GM23338 (cell line): Measurements from ENCODE around the gene OTUD7B. TPM values are rescaled to one million over a fixed set of nuclear protein-coding genes. Genes with fewer than 3 reads are reported as not detected.

ENCODE experiments used
- ATAC-seq: fragments of 200-7000 bp; cut with Tn5 transposase; 3 replicates; pipeline ENCODE4 v1.9.1; 2020
- DNase-seq: peaks from one replicate; pipeline ENCODE4 v3.0.0-alpha.2; 2015; ENCODE audit warnings: low spot score
- H2AFZ ChIP-seq: fragments of 200-600 bp; sonication (generic); 2 replicates; pipeline ENCODE4 v1.8.0; 2016; ENCODE audit warnings: antibody characterized with exemption, mild to moderate bottlenecking, moderate library complexity
- H3F3A ChIP-seq: fragments of 200-600 bp; sonication (generic); replicated peaks from 2 replicates; pipeline ENCODE4 v1.8.0; 2017; ENCODE audit warnings: antibody characterized with exemption, mixed run types, low read depth
- H3K27ac ChIP-seq: fragments of 200-600 bp; sonication (generic); 2 replicates; pipeline ENCODE4 v1.6.1; 2016; ENCODE audit warnings: low read depth
- H3K27me3 ChIP-seq: fragments of 200-600 bp; sonication (generic); 2 replicates; pipeline ENCODE4 v1.8.0; 2016; ENCODE audit warnings: mild to moderate bottlenecking, mixed run types, moderate library complexity; ENCODE audit not compliant: insufficient read depth
- H3K36me3 ChIP-seq: fragments of 200-600 bp; sonication (generic); 2 replicates; pipeline ENCODE4 v1.8.0; 2016; ENCODE audit warnings: mild to moderate bottlenecking; ENCODE audit not compliant: insufficient read depth
- H3K4me1 ChIP-seq: fragments of 200-600 bp; sonication (generic); 2 replicates; pipeline ENCODE4 v1.8.0; 2016; ENCODE audit warnings: mild to moderate bottlenecking, moderate library complexity; ENCODE audit not compliant: insufficient read depth
- H3K4me2 ChIP-seq: fragments of 200-600 bp; sonication (generic); 2 replicates; pipeline ENCODE4 v1.7.1; 2017; ENCODE audit warnings: mixed run types
- H3K4me3 ChIP-seq: fragments of 200-600 bp; sonication (generic); 2 replicates; pipeline ENCODE4 v1.6.1; 2016; ENCODE audit warnings: mixed run types
- H3K79me2 ChIP-seq: fragments of 200-600 bp; sonication (generic); replicated peaks from 2 replicates; pipeline ENCODE4 v1.8.0; 2017; ENCODE audit warnings: mild to moderate bottlenecking; ENCODE audit not compliant: insufficient read depth
- H3K9me2 ChIP-seq: fragments of 200-600 bp; sonication (generic); 2 replicates; pipeline ENCODE4 v1.8.0; 2017; ENCODE audit not compliant: insufficient read depth
- H4K20me1 ChIP-seq: fragments of 200-600 bp; sonication (generic); replicated peaks from 2 replicates; pipeline ENCODE4 v1.8.0; 2017; ENCODE audit warnings: mild to moderate bottlenecking; ENCODE audit not compliant: insufficient read depth
- H3K27ac Mint-ChIP-seq: 2 replicates; pipeline ENCODE4 v1.8.0; 2020; ENCODE audit warnings: inconsistent platforms, mild to moderate bottlenecking, moderate library complexity, mixed read lengths
- H3K27me3 Mint-ChIP-seq: 3 replicates; pipeline ENCODE4 v1.8.0; 2022; ENCODE audit warnings: low read depth, mild to moderate bottlenecking, moderate library complexity, mixed read lengths, inconsistent platforms; ENCODE audit not compliant: insufficient read depth, poor library complexity
- H3K36me3 Mint-ChIP-seq: 3 replicates; pipeline ENCODE4 v1.8.0; 2021; ENCODE audit warnings: low read depth, mild to moderate bottlenecking, inconsistent platforms, moderate library complexity, mixed read lengths
- H3K4me1 Mint-ChIP-seq: 3 replicates; pipeline ENCODE4 v1.8.0; 2020; ENCODE audit warnings: mild to moderate bottlenecking, inconsistent platforms, mixed read lengths
- H3K4me3 Mint-ChIP-seq: 3 replicates; pipeline ENCODE4 v1.8.0; 2021; ENCODE audit warnings: moderate library complexity, mild to moderate bottlenecking, inconsistent platforms, mixed read lengths
- H3K9me3 Mint-ChIP-seq: 3 replicates; pipeline ENCODE4 v1.8.0; 2020; ENCODE audit warnings: moderate library complexity, mild to moderate bottlenecking, inconsistent platforms, mixed read lengths
- CREB1 ChIP-seq: fragments of 250-450 bp; sonication (Bioruptor Pico); IDR thresholded peaks from 2 replicates; pipeline ENCODE4 v1.5.0; 2020; ENCODE audit warnings: low read depth, mild to moderate bottlenecking, moderate library complexity
- EZH2 ChIP-seq: fragments of 200-600 bp; sonication (generic); IDR thresholded peaks from one replicate; pipeline ENCODE4 v1.8.0; 2017; ENCODE audit warnings: antibody characterized with exemption, mild to moderate bottlenecking, low read depth; ENCODE audit not compliant: unreplicated experiment
- EZH2phosphoT487 ChIP-seq: fragments of 200-600 bp; sonication (generic); IDR thresholded peaks from one replicate; pipeline ENCODE4 v1.8.1; 2018; ENCODE audit warnings: antibody characterized with exemption; ENCODE audit not compliant: unreplicated experiment
- JUNB ChIP-seq: IDR thresholded peaks from one replicate; pipeline ENCODE4 v1.6.1; 2016; ENCODE audit warnings: antibody characterized with exemption; ENCODE audit not compliant: unreplicated experiment
- NANOG ChIP-seq: IDR thresholded peaks from 2 replicates; pipeline ENCODE4 v1.6.1; 2016; ENCODE audit warnings: antibody characterized with exemption, borderline replicate concordance
- POLR2AphosphoS5 ChIP-seq: IDR thresholded peaks from 2 replicates; pipeline ENCODE4 v1.6.1; 2016; ENCODE audit warnings: antibody characterized with exemption, low read depth
- STAT1 ChIP-seq: IDR thresholded peaks from one replicate; pipeline ENCODE4 v1.6.1; 2016; ENCODE audit warnings: antibody characterized with exemption; ENCODE audit not compliant: unreplicated experiment
- ZNF114 ChIP-seq: fragments of 250-450 bp; sonication (Bioruptor Pico); IDR thresholded peaks from 2 replicates; pipeline ENCODE4 v1.5.0; 2020; ENCODE audit warnings: mild to moderate bottlenecking, moderate library complexity
- ZNF331 ChIP-seq: fragments of 250-450 bp; sonication (Bioruptor Pico); IDR thresholded peaks from 2 replicates; pipeline ENCODE4 v1.5.0; 2020; ENCODE audit warnings: low read depth, mild to moderate bottlenecking, moderate library complexity
- ZNF462 ChIP-seq: fragments of 250-450 bp; sonication (Bioruptor Pico); IDR thresholded peaks from 2 replicates; pipeline ENCODE4 v1.5.0; 2020; ENCODE audit warnings: mild to moderate bottlenecking, moderate library complexity
- polyA plus RNA-seq: library from polyadenylated mRNA; unstranded; fragments of >200 nt; fragmentation: Nextera tagmentation; extraction: Ambion mirVana; gene quantifications from 2 replicates; pipeline ENCODE4 v1.2.1, GENCODE V29; 2016
- total RNA-seq: library from RNA; depleted of rRNA; stranded (reverse); fragments of >200 nt; shearing (Covaris generic); gene quantifications from 2 replicates; pipeline ENCODE4 v1.2.3, GENCODE V29; 2014
- TF ChIP-seq, protein P1 (sequence below), 2 experiments: fragments of 200-600 bp in 1 of 2; sonication (generic) in 1 of 2; conservative IDR thresholded peaks; 2 replicates each; pipeline versions ENCODE4 v1.5.1 to v1.6.1; 2016 to 2017; ENCODE audit warnings: antibody characterized with exemption in 2 of 2, low read depth in 2 of 2, mild to moderate bottlenecking in 2 of 2, moderate library complexity in 1 of 2
- TF ChIP-seq, protein P2 (sequence below): IDR thresholded peaks from 2 replicates; pipeline ENCODE4 v1.6.1; 2016; ENCODE audit warnings: antibody characterized with exemption
- TF ChIP-seq, protein P3 (sequence below): IDR thresholded peaks from one replicate; pipeline ENCODE4 v1.6.1; 2018; ENCODE audit warnings: antibody characterized with exemption; ENCODE audit not compliant: unreplicated experiment

OTUD7B gene
- total and polyA plus RNA-seq, 2 experiments from 2014 or later = 3.7 to 9.9 TPM

- H3K9me3 Mint-ChIP-seq = no peaks in the 10 kb centered on the region
- H3K27ac Mint-ChIP-seq = peak overlapping the region; percentile 96
- peaks cover 6% of the 10 kb centered on the region for H3K27me3 Mint-ChIP-seq
- no peak for TF ChIP-seq POLR2AphosphoS5
- TF ChIP-seq, protein P1, sequence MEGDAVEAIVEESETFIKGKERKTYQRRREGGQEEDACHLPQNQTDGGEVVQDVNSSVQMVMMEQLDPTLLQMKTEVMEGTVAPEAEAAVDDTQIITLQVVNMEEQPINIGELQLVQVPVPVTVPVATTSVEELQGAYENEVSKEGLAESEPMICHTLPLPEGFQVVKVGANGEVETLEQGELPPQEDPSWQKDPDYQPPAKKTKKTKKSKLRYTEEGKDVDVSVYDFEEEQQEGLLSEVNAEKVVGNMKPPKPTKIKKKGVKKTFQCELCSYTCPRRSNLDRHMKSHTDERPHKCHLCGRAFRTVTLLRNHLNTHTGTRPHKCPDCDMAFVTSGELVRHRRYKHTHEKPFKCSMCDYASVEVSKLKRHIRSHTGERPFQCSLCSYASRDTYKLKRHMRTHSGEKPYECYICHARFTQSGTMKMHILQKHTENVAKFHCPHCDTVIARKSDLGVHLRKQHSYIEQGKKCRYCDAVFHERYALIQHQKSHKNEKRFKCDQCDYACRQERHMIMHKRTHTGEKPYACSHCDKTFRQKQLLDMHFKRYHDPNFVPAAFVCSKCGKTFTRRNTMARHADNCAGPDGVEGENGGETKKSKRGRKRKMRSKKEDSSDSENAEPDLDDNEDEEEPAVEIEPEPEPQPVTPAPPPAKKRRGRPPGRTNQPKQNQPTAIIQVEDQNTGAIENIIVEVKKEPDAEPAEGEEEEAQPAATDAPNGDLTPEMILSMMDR (conservative IDR thresholded peaks at IDR 0.05; ENCODE audit: low read depth in 2 of 2) = no peak
- no peak for TF ChIP-seq JUNB
- TF ChIP-seq, protein P2, sequence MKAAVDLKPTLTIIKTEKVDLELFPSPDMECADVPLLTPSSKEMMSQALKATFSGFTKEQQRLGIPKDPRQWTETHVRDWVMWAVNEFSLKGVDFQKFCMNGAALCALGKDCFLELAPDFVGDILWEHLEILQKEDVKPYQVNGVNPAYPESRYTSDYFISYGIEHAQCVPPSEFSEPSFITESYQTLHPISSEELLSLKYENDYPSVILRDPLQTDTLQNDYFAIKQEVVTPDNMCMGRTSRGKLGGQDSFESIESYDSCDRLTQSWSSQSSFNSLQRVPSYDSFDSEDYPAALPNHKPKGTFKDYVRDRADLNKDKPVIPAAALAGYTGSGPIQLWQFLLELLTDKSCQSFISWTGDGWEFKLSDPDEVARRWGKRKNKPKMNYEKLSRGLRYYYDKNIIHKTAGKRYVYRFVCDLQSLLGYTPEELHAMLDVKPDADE = no peak
- no peak for TF ChIP-seq EZH2
- TF ChIP-seq CREB1 (CRISPR knock-in tag) = no peak
- TF ChIP-seq ZNF462 (CRISPR knock-in tag) = no peak
- TF ChIP-seq, protein P3, sequence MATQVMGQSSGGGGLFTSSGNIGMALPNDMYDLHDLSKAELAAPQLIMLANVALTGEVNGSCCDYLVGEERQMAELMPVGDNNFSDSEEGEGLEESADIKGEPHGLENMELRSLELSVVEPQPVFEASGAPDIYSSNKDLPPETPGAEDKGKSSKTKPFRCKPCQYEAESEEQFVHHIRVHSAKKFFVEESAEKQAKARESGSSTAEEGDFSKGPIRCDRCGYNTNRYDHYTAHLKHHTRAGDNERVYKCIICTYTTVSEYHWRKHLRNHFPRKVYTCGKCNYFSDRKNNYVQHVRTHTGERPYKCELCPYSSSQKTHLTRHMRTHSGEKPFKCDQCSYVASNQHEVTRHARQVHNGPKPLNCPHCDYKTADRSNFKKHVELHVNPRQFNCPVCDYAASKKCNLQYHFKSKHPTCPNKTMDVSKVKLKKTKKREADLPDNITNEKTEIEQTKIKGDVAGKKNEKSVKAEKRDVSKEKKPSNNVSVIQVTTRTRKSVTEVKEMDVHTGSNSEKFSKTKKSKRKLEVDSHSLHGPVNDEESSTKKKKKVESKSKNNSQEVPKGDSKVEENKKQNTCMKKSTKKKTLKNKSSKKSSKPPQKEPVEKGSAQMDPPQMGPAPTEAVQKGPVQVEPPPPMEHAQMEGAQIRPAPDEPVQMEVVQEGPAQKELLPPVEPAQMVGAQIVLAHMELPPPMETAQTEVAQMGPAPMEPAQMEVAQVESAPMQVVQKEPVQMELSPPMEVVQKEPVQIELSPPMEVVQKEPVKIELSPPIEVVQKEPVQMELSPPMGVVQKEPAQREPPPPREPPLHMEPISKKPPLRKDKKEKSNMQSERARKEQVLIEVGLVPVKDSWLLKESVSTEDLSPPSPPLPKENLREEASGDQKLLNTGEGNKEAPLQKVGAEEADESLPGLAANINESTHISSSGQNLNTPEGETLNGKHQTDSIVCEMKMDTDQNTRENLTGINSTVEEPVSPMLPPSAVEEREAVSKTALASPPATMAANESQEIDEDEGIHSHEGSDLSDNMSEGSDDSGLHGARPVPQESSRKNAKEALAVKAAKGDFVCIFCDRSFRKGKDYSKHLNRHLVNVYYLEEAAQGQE = no peak
- TF ChIP-seq NANOG = no peak
- no peak for TF ChIP-seq ZNF114 (CRISPR knock-in tag)
- no peak for TF ChIP-seq EZH2phosphoT487
- TF ChIP-seq STAT1 = no peak
- no peak for TF ChIP-seq ZNF331
- DNase-seq (peak; percentile 66), ATAC-seq (peak; percentile 71)
- peak overlapping the region; percentile 82 for H3K4me2 ChIP-seq
- peaks cover 40% of the 10 kb centered on the region for H3K79me2 ChIP-seq
- H3K9me2 ChIP-seq = no peaks in the 10 kb centered on the region
- H3K4me1 ChIP-seq = peaks cover 22% of the 10 kb centered on the region
- H3K4me3 ChIP-seq = peak overlapping the region; percentile 97
- peak overlapping the region; percentile 64 for H2AFZ ChIP-seq
- peaks cover 3% of the 10 kb centered on the region; the same call in 1 of the 3 replicates for H3K36me3 Mint-ChIP-seq
- peaks cover 3% of the 10 kb centered on the region; the same call in 1 of the 2 replicates for H3F3A ChIP-seq
- H4K20me1 ChIP-seq = peaks cover 26% of the 10 kb centered on the region
- H3K36me3 ChIP-seq = no peaks in the 10 kb centered on the region
- H3K4me3 Mint-ChIP-seq = peak overlapping the region; percentile 98
- peaks cover 24% of the 10 kb centered on the region for H3K4me1 Mint-ChIP-seq
- no peaks in the 10 kb centered on the region for H3K27me3 ChIP-seq
- peak overlapping the region; percentile 96 for H3K27ac ChIP-seq
Measured at GRCh38 chr1:150009604-150010392, 728 bp downstream of the OTUD7B start.
